ENCODE results near the gene NACC1.

Gene NACC1

DNA sequence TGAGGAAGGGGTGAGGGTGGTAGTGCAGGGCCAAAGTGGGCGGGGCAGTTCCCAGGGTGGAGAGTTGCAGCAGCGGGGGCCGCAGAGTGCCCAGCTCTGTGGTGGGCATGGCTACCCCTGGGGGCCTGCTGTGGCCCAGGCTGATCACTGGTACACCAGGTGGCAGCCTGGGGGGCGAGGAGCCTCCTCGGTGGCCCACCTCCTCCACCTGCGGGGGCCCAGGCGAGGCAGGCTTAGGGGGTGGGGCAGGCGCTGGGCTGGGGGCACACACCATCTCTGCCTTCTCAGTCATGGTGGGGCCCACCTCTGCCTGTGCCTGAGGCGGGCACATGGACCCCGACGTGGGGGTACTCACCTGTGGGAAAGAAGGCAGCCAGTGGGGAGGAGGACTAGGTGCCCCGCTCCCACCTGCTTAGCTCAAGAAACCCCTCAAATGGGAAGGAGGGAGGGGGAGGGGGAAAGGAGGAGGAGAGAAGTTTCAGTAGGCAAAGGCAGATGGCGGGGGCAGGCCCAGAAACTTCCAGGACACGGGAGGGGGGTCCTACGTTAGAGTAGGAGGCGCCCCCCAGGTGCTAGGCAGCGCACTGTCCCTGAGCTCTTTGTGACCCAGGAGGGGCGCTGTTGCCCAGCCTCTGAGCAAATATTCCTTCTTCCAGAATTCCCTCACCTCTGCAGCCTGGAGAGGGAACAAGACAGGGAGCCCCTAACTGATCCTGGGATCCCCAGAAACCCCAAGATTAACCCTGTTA, 17.0 kb upstream of the NACC1 start:
- DNase-seq, result no peak

DNA sequence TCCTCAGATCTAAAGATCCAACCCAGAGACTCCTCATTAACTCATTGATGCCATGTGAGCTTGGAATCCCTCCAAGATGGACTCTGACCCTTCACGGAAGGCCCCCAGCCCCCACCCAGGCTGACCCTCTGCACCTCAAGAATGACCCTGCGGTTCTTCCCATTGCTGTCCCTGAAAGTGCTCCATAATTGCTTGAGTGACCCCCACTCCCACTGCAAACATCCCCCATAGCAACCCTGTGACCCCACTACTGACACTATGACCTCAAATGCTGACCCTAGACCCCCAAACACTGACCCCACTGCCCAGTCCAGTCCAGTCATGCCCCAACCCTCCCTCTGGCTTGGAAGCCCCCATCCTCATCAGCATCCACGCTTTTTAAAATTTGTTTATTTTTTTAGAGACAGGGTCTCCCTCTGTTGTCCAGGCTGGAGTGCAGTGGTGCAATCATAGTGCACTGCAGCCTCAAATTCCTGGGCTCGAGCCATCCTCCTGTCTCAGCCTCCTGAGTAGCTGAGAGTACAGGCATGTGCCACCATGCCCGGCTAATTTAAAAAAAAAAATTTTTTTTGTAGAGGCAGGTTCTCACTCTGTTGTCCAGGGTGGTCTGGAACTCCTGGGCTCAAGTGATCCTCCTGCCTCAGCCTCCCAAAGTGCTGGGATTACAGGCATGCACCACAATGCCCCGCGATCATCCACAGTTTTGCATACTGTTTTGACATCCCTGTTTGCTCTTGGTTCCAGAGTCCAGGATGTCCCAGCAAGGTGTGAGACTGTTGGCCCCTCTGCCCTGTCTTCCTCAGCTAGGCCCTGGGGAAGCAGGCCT, 16.3 kb upstream of the NACC1 start:
- DNase-seq, result no peak

DNA sequence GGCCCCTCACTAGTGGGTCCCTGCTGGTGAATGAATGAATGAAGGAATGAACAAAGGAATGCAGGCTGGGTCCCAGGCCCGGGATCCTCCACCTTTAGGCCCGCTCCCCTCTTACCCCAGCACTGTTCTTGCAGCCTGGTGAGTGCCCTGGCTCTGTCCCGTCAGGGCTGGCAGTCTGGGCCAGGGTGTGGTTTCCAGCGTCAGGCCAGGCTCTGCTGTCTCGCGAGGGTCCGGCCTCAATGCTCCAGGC, 15.7 kb upstream of the NACC1 start:
- no peak for DNase-seq

DNA sequence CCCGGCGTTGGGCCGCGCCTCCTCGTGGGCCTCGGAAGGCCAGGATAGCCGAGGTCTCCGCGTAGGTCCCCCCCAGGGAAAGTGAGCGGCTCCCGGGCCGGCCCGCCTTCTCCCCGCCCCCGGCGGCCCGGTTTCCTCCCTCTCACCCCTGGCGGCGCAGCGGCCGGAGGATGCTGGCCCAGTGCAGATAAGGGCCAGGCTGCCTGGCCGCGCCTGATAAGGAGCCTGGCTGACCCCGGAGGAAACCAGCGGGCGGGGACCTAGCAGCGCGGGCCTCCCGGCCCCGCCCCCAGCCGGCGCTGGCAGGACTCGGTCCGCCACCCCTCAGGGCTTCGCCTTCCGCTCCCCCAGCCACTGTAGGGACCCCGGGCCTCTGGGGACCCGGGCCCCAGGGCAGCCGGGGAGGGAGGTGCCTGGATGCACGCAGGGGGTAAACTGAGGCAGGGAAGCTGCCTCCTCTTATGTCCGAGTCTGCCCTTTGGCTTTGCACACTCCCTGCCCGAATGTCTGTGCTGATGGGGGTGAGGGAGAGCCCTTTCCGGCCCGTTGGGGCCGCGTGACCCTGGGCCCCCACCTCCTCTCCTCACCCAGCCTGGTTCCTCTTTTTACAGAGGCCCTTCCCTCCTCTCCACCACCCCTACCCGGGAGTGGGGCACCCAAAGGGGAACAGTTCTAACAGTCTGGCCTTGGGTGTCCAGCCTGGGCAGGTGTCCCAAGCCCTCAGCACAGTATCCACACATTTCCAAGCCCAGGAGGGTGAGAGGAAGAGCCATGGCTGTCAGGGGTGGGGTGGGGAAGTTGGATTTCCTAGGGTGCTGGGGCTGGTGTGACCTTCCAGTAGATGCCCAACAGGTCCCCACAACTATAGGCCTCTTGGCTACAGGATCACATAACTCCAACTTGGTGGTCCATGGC, 15.1 kb upstream of the NACC1 start, which contains the start of gene LYL1:
Gene LYL1 (minus strand): TSS at position 193 of the 915 bp plus-strand sequence. CDS start 1,687 bp downstream, outside the sequence.
- DNase-seq, result peak; percentile 25

DNA sequence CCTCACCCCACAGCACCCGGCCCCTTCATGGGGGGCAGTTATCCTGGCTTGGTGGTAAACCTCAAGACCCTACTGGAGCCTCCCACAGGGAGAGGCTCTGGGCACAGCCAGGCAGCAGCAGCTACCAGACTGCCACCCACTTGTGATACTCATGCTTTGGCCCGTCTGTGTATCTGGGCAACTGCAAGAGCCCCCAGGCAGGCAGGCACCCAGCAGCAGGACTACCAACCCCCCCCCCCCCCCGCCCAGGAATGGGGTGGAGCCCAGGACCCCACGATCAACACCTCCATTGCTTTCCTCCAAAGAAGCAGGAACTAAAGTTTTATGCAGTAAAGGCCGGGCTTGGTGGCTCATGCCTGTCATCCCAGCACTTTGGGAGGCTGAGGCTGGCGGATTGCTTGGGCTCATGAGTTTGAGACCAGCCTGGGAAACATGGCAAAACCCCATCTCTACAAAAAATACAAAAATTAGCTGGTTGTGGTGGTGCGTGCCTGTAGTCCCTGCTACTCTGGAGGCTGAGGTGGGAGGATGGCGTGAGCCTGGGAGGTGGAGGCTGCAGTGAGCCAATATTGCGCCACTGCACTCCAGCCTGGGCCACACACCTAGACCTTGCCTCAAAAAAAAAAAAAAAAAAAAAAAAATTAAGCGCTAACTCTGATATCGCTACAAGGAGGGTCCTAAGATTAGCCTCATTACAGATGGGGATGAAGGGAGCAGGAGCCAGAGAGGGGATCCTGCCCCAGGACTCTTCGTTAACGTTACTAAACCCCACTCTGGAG, 14.3 kb upstream of the NACC1 start:
- DNase-seq, result no peak

DNA sequence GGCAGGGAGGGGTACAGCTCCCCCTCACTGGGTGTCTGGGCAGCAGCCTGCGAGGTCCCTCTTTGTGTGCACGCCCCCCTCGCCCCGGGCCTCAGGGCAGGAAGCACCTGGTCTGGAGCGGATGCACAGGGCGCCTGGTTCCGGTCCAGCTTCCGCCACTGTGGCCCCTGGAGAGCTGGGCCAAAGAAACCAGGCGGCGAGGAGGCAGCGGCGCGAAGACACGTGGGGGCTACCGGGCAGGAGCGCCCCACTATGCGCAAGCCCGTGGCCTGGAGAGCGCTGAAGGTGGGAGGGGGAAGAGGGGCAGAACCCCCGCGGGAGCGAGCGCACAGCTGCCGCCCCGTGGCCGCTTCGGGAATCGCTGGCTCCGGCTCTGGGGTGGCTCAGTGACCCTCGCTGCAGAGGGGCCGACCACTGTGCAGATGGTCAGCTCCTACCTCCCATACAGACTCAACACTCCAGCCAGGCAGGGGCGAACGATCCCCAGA, 13.7 kb upstream of the NACC1 start:
- DNase-seq, result peak; percentile 64

DNA sequence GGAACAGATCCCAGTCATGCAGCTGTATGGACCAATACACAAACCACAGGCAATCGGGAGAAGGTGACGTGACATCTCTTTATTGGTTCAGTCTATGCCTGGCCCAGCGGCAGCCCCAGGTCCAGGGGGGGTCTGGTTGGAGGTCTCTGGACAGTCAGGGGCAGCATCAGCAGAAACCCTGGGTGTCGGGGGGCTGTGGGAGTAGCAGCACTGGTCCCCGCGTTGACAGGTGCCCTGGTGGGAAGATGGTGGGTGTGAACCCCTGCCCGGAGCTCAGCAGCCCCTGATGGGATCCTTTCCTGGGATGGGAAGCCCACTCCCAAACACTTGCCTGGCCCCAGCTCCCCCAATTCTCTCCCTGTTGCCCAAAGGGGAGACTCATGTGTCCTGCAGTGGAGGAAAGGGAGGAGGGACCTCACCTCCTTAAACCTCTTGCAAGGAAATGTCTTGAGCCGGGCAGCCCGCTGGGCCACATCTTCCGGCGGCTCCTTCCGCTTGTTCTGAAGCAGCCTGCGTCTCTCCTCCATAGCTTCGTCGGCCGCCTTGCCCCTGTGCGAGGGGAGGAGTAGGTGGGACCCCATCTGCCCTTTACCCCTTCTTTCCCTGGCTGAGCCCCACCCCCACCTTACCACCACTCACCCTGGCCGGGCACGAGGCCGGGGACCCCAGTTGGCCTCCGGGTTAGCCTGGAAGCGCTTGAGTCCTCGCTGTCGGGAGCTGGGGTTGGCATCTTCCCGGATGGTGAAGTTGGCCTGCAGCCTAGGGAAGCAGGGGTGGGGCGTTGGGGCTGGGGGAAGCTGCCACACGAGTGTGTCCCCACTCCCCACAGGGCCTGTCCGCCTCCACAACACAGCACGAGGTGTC, 13.0 kb upstream of the NACC1 start:
- peak; percentile 36 for DNase-seq

DNA sequence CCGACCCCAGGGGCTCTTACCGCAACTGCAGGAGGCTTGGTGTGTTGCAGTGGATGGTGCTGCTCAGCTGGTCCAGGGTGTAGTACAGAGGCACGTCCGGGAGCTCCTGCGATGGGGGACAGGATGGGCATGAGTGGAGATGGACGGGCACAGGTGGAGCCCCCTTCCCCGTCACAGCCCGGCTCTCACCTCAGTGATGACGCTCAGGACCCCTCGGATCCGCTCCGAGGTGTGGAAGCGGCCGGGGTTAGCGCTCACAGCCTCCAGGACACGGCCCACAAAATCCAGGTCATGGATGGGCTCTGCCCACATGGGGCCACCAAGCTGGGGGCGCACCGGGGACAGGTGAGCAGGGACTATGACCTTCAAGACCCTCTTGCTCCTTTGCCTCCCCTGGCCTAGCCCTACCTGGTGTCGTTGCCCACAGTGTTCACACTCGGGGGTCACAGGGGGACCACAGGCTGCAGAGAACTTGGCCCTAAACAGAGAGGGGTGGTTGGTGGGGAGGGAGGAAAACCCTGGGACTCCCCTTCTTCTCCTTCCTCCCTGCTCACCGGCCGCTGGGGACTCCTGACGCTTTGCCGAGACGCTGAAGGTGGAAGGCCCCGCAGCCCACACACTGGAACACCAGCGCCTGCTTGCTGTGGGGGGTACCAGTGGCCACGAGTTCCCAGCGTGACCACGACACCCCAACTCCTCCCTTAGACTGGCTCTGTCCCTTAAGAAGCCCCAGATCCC, 8.5 kb upstream of the NACC1 start:
- DNase-seq, result no peak

DNA sequence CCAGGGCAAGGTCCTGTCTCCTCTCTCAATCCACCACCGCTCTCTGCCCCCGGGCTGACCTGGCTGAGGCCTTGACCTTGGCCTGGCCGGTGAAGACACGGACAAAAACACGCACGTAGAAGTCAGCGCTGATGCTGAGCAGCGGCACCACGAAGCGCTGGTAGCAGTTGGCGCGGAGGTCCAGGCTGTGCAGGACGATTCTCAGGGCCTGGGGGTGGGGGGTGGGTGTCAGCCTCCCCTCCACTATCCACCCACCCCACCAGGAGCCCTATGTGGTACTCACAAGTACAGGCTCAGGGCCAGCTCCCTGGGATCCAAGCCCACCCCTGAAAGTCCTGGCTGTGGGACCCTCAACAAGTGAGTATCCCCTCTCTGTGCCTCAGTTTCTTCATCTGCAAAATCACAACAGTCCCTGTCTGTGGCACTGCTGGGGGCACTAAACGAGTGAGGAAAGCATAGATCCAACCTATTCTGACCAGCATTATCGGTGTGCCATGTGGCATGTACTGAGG, 7.9 kb upstream of the NACC1 start:
- no peak for DNase-seq

DNA sequence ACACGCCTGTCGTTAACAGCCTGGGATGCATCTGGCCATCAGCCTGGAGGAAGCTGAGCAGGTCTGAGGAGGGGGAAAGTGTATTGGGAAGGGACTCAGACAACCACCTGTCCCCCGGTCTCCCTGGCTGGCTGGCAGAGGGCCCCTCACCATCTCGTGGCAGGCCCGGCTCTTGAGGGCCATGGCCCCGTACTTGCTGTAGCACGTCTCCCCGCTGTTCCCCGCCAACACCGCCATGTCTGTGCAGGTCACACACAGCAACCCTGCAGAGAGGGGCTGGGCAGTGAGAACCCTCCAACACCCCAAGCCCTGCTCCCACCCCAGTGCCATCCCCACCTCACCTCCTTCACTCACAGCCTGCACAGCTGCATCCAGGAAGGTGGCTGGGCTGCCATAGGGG, 5.5 kb upstream of the NACC1 start:
- DNase-seq, result no peak

DNA sequence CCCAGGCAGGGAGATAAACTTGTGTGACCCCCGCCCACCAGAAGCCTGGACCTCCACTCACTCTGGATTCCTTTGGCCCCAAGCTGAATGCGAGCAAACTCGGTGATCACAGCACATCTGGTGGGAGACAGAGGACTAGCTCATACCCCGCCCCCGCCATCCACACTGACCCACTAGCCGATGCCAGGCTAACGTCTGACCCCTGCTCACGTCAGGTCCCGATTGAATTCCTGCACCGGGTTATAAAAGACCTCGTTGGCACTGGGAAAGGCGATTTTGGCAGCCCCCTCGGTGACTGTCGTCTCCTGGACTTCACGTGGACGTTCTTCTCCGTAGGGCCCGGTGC, 2.2 kb upstream of the NACC1 start:
- DNase-seq, result no peak

DNA sequence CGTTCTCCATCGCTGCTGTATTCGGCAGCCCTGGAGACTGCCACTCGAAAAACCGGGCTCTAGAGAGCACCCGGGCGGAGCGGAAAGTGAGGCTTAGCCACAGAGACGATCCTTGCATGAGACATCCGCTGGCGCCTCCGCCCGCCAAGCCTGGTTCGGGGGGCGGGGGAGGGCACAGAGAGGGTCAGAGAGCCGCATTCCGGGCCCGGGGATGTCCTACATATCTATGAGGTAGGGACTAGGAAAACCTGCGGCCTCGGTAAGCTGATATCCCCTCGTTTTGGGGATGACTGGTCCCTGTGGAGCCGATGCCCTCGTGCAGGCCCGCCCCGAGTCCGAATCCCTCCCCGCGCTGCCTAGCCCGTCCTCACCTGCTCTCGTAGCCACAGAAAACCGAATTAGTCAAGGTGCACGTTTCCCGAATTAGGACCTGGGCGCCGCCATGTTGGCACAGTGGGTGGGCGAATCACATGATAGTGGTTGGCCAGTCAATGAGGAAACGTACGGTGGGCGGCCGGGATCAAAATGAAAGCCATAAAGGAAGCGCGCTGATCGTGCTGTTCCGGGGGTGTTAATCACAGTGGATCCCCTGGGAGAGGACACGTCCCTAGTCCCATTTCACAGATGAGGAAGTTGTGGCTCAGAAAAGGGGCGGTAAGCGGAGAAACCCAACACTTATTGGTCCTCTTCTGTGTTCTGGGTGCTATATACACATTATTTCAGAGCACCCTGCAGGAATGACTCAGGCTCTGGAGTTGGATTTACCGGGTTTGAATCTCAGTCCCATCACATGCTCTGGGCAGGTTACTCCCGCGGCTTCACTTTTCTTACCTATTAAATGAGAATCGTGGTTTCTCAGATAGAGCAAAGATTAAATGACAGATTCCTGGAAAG, 1.5 kb upstream of the NACC1 start, which contains the start of gene TRMT1:
Gene TRMT1 (minus strand): TSS at position 459 of the 894 bp plus-strand sequence. CDS start 341 bp downstream, at position 118.
- DNase-seq, result peak; percentile 95

DNA sequence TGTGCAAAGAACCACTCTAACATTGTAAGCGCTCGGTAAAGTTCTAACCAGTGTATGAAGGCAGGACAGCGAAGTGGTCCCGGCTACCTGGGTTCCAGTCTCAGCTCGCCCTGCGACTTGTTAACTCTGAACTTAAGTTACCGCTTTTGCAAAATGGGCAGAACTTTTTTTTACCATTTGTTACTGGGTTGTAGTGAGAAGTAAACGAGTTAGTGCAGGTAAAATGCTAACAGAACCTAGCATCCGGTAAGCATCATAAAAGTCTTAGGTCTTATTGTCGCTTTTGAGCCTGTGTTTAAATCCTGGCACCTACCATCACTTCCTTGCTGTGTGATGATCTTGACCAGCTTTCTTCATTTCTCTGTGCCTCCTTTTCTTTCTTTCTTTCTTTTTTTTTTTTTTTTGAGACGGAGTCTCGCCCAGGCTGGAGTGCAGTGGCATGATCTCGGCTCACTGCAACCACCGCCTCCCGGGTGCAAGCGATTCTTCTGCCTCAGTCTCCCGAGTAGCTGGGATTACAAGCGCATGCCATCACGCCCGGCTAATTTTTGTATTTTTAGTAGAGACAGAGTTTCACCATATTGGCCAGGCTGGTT, 790 bp upstream of the NACC1 start:
- DNase-seq, result no peak

DNA sequence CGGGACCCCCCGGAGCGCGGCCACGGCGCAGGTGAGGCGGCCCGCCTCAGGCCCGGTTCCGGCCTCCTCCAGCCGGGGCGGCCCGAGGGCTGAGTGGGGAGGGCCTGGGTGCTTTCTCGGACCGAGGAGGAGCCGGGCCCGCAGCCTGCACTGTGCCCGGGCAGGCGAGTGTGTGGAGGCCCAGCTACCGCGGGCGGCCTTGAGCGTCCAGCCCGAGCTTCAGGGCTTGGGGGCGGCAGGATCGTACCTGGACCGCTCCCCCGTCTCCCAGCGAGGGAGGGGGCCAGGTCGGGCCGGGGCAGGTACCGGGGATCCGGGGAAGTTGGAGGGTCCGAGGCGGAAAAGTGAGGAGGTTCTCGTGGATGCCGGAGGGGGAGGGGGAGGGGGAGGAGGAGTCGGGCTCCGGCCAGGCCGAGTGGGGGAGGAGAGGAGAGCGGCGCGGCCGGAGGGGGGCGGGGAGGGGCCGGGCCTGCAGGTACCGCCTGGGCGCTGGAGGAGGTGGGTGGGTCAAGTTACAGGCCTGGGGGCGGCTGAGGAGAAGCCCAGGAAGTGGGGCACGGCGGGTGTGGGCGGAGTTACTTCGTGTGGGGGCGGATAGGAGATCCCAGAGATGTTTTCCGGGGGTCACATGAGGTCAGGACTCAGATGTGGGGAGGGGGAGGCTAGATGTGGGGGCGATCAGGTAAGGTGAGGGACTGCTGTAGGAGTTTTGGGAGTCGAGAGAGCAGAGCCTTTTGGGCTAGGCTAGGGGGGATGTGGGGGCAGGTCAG, 545 bp downstream of the NACC1 start:
- peak; percentile 43 for DNase-seq

DNA sequence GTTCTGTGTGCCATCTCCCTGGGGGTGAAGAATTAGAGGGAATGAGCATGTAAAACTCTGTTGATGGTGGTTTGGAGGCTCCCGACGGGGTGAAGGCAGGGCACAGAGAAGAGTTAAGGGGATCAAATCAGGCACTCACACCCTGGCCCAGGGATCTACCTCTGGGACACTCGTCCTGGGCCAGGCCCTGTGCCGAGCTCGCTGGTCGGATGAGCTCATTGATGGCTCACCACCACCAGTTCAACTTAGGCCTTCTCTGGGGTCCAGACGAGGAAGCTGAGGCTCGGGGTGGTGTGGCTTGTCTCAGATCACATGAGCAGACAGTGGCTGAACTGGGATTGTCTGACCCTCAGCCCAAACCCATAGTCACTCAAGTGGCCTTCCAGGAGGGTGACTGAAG, 1.6 kb downstream of the NACC1 start:
- DNase-seq, result no peak

DNA sequence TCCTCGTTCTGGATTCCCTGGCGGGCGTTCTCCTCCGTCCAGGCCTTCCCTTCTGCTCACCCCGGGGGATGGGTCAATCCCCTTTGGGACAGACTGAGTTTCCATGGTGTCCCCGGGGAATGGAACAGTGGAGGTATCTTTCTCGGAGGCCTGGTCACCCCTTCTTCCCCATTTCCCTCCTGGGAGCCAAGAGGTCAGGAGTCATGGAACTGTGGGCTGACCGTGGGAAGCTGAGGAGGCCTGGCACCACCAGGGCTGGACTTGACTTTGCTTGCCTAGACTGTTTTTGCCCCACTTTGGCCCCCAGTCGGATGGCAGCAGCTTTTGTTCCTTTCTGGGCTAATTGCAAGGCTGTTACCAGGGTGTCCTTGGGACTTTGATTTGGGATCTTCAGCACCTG, 2.0 kb downstream of the NACC1 start:
- no peak for DNase-seq

DNA sequence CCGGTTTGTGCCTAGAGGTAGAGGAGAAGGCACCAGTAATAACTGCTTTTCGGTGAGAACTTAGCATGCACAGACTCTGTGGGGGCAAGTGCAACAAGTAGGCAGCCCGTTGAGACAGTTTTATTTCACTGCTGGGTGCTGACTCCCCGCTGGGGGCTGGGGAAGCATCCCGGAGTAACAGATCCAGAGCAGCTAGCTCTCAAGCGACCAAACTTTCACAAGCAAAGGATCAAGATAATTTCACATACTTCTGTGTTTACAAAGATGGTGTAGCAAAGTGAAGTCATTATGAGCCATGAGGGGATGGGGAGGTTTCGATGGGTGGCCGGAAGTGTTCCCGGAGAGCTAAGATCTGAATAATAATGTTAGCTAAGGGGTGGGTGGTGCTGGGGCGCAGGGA, 2.8 kb downstream of the NACC1 start:
- no peak for DNase-seq
